K562 treated with DMSO at 1 percent for 4 hours (cell line): ENCODE measurements around the gene DSG4. TPM values are rescaled to one million over a fixed set of nuclear protein-coding genes. Genes with fewer than 3 reads are reported as not detected.

Source experiments
- total RNA-seq: library from RNA; unstranded; fragments of 300-600 nt; gene quantifications from 2 replicates; pipeline ENCODE4 v1.2.3, GENCODE V29; 2022; ENCODE audit not compliant: insufficient read depth

Gene DSG4
- not detected in 2 replicates for total RNA-seq

GRCh38 chr18:31376477-31376876, at the start of gene DSG4:
DSG4 (plus strand) TSS chr18:31376777; CDS start chr18:31376912, 135 bp downstream.

DNA sequence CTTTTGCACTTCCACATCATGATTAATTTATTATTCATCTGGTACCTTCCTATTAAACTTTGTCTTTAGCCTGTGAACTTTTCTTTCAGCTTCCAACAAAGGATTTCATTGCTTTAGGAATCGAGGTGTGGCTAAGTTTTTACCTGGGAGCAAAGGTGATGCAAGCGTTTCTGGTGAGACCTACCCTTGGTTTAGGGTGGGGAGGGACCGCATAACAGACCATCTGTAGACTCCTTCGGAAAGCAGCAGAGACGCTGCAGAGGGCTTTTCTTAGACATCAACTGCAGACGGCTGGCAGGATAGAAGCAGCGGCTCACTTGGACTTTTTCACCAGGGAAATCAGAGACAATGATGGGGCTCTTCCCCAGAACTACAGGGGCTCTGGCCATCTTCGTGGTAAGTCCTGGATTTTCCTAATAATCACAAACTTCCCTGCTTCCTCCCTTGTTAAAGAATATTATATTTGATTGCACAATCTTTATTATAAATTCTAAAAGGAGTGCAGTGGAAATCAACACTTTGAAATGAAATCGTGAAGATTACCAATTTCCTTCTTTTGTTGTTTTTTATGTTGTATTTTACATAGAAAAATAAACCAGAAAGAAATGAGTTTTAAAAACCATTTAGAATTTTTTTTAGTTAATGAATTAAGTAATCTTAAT, 71.1 kb downstream of the DSG4 start, which contains the start of gene DSG3:
TSS of gene DSG3 (plus strand) at position 212 of the 662 bp plus-strand sequence. CDS start at position 349, 137 bp downstream.

Other genes starting within 250 kb of the DSG4 start
- not detected in 2 replicates for gene DSC1, start 213.9 kb upstream of the DSG4 start, total RNA-seq
- not detected in 2 replicates for gene DSG1, start 58.6 kb upstream of the DSG4 start, total RNA-seq
- 0.39 TPM in 1 of 2 replicates, not detected in the other for gene DSG3, start 71.0 kb downstream of the DSG4 start, total RNA-seq
- gene DSG2, start 121.4 kb downstream of the DSG4 start, total RNA-seq: 21.2 and 21.3 TPM in 2 replicates
- gene TTR, start 215.1 kb downstream of the DSG4 start, total RNA-seq: not detected in 2 replicates